A549 treated with Hydrocortisone at 1 μM for 4 hours (cell line): Measurements from ENCODE around the gene SLC19A3. TPM values are rescaled to one million over a fixed set of nuclear protein-coding genes. Genes with fewer than 3 reads are reported as not detected.

ENCODE experiments used
- total RNA-seq: library from RNA; stranded (reverse); fragments of 200-300 nt; extraction: Qiagen RNA extraction; gene quantifications from 5 replicates; pipeline ENCODE4 v1.2.3, GENCODE V29; 2022

SLC19A3 gene
- total RNA-seq: 2.1 to 2.6 TPM (median 2.4 TPM) in 5 replicates

GRCh38 chr2:227717687-227718567 lies at the start of gene SLC19A3:
Gene SLC19A3 (minus strand): TSS chr2:227718028. CDS start chr2:227702318, 15,710 bp downstream.

GRCh38 chr2:227745594-227745993 lies 27.8 kb upstream of the SLC19A3 start, which contains the start of gene SCYGR8:
Gene SCYGR8 (plus strand): TSS chr2:227745894. CDS start chr2:227745894, 0 bp downstream.

GRCh38 chr2:227728035-227728434 lies 10.2 kb upstream of the SLC19A3 start, which contains the start of gene SCYGR7:
Gene SCYGR7 (plus strand): TSS chr2:227728335. CDS start chr2:227728335, 0 bp downstream.

GRCh38 chr2:227724394-227725039 lies 6.7 kb upstream of the SLC19A3 start, which contains the start of gene SCYGR6:
Gene SCYGR6 (minus strand): TSS chr2:227724757. CDS start chr2:227724757, 0 bp downstream.

GRCh38 chr2:227666631-227667170 lies 51.1 kb downstream of the SLC19A3 start, which contains the start of gene SCYGR5:
Gene SCYGR5 (plus strand): TSS chr2:227666804. CDS start chr2:227666804, 0 bp downstream.

Other genes starting within 250 kb of the SLC19A3 start
- gene AGFG1, start 245.9 kb downstream of the SLC19A3 start, total RNA-seq: 93.2 to 122 TPM (median 115 TPM) in 5 replicates
- not detected in 5 replicates for gene SCYGR2, start 119.1 kb downstream of the SLC19A3 start, total RNA-seq
- not detected in 5 replicates for gene SCYGR3, start 103.2 kb downstream of the SLC19A3 start, total RNA-seq
- gene SCYGR4, start 100.5 kb downstream of the SLC19A3 start, total RNA-seq: not detected in 5 replicates
- not detected in 5 replicates for gene SCYGR5, start 51.2 kb downstream of the SLC19A3 start, total RNA-seq
- not detected in 5 replicates for gene SCYGR6, start 6.7 kb upstream of the SLC19A3 start, total RNA-seq
- gene SCYGR7, start 10.3 kb upstream of the SLC19A3 start, total RNA-seq: not detected in 5 replicates
- gene SCYGR8, start 27.9 kb upstream of the SLC19A3 start, total RNA-seq: not detected in 5 replicates
- 3.4 to 7.8 TPM (median 6.1 TPM) in 5 replicates for gene CCL20, start 95.8 kb upstream of the SLC19A3 start, total RNA-seq
- 2.2 to 3.2 TPM (median 2.7 TPM) in 5 replicates for gene DAW1, start 153.6 kb upstream of the SLC19A3 start, total RNA-seq